Endothelial cell (in vitro differentiated cells): ENCODE measurements around the gene SMPDL3B. TPM values are rescaled to one million over a fixed set of nuclear protein-coding genes. Genes with fewer than 3 reads are reported as not detected.

Experiments
- DNase-seq: peaks from one replicate; pipeline ENCODE4 v3.0.0; 2021; ENCODE audit warnings: low spot score
- H3K27ac Mint-ChIP-seq: one replicate; pipeline ENCODE4 v1.8.0; 2021; ENCODE audit warnings: mixed read lengths, inconsistent platforms; ENCODE audit not compliant: unreplicated experiment
- H3K27me3 Mint-ChIP-seq: one replicate; pipeline ENCODE4 v1.8.0; 2021; ENCODE audit warnings: mild to moderate bottlenecking, moderate library complexity, mixed read lengths, inconsistent platforms; ENCODE audit not compliant: unreplicated experiment
- H3K36me3 Mint-ChIP-seq: one replicate; pipeline ENCODE4 v1.8.0; 2021; ENCODE audit warnings: mild to moderate bottlenecking, low read depth, mixed read lengths, inconsistent platforms; ENCODE audit not compliant: unreplicated experiment
- H3K4me1 Mint-ChIP-seq: one replicate; pipeline ENCODE4 v1.8.0; 2021; ENCODE audit warnings: mild to moderate bottlenecking, mixed read lengths, inconsistent platforms; ENCODE audit not compliant: unreplicated experiment
- H3K4me3 Mint-ChIP-seq: one replicate; pipeline ENCODE4 v1.8.0; 2021; ENCODE audit warnings: mild to moderate bottlenecking, mixed read lengths, inconsistent platforms; ENCODE audit not compliant: unreplicated experiment
- H3K9me3 Mint-ChIP-seq: one replicate; pipeline ENCODE4 v1.8.0; 2021; ENCODE audit warnings: mixed read lengths, inconsistent platforms; ENCODE audit not compliant: unreplicated experiment
- total RNA-seq: library from RNA; stranded (reverse); fragmentation: NEBNext Ultra II Directional; extraction: Animal tissue kit (Norgen Biotek cat#: 25700); gene quantifications from one replicate; pipeline ENCODE4 v1.2.1, GENCODE V29; 2021; ENCODE audit not compliant: unreplicated experiment
- TF ChIP-seq, protein P1 (sequence below): fragments of 200-600 bp; sonication (generic); IDR thresholded peaks from one replicate; pipeline ENCODE4 v1.5.0; 2021; ENCODE audit warnings: antibody characterized with exemption; ENCODE audit not compliant: unreplicated experiment

SMPDL3B gene
- total RNA-seq, 1 donor from 2014 or later, result 3.3 TPM

DNA sequence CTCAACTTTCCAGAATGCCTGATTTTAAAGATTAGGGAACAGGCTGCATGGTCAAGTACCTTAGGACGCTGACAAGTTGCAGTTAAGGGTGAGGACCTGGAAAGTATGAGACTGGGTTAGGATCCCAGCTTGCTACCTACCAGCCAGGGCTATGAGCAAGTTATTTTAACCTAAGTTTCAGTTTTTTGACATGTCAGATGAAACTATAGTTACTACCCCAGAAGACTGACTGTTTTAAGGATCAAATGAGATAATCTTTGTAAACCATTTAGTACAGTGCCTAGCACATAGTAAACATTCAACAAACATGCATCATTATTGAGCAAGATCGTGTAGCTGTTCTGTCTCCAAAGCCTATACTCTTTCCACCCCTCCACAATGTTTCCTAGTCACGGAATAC is 48.1 kb upstream of the SMPDL3B start:
- no peak overlapping the region for H3K27ac Mint-ChIP-seq
- DNase-seq, result no peak
- H3K4me1 Mint-ChIP-seq, result peaks cover 16% of the 10 kb centered on the region
- no peaks in the 10 kb centered on the region for H3K9me3 Mint-ChIP-seq
- H3K36me3 Mint-ChIP-seq, result peaks cover 25% of the 10 kb centered on the region
- peaks cover 1% of the 10 kb centered on the region for H3K27me3 Mint-ChIP-seq
- TF ChIP-seq, protein P1, sequence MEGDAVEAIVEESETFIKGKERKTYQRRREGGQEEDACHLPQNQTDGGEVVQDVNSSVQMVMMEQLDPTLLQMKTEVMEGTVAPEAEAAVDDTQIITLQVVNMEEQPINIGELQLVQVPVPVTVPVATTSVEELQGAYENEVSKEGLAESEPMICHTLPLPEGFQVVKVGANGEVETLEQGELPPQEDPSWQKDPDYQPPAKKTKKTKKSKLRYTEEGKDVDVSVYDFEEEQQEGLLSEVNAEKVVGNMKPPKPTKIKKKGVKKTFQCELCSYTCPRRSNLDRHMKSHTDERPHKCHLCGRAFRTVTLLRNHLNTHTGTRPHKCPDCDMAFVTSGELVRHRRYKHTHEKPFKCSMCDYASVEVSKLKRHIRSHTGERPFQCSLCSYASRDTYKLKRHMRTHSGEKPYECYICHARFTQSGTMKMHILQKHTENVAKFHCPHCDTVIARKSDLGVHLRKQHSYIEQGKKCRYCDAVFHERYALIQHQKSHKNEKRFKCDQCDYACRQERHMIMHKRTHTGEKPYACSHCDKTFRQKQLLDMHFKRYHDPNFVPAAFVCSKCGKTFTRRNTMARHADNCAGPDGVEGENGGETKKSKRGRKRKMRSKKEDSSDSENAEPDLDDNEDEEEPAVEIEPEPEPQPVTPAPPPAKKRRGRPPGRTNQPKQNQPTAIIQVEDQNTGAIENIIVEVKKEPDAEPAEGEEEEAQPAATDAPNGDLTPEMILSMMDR, result no peak
- H3K4me3 Mint-ChIP-seq, result peak overlapping the region; percentile 42

DNA sequence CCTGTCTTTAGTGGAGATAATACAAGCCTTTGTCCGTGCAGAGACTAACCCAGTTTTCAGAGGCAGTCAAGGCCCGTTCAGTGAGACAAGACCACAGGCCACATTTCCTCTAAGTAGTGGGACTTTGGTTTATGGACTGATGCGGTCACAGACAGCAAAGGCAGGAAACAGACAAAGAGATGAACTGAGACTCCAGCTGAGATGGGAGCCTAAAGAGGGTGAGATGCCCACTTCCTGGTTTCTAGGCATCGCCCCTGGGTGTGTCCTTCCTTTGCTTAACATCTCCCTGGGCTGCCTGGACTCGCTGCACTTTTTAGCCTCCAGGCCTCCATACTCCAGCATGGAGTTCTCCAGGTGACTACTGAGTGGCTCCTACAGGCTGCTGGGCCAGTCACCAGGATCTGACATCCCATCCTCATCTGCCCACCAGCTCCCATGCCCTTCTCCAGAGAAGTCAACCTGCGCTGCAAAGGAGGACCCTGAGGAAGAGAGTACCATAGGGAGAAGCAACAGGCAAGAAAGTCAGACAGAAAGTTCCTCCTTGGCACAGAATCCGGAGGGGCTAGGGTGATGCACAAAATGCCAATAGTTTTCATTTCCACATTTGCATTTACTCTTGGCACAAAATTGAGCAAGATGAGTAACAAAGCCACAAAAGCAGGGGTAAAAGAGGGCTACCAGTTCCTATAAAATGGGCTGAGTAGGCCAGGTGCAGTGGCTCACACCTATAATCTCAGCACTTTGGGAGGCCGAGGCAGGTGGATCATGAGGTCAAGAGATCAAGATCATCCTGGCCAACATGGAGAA is 47.4 kb upstream of the SMPDL3B start:
- no peaks in the 10 kb centered on the region for H3K9me3 Mint-ChIP-seq
- peaks cover 1% of the 10 kb centered on the region for H3K27me3 Mint-ChIP-seq
- TF ChIP-seq, protein P1, result no peak
- H3K27ac Mint-ChIP-seq, result no peak overlapping the region
- H3K4me3 Mint-ChIP-seq, result no peak overlapping the region
- no peak for DNase-seq
- H3K4me1 Mint-ChIP-seq, result peaks cover 16% of the 10 kb centered on the region
- H3K36me3 Mint-ChIP-seq, result peaks cover 29% of the 10 kb centered on the region

GRCh38 chr1:27889506-27889905 is 45.3 kb upstream of the SMPDL3B start:
- TF ChIP-seq, protein P1, result no peak
- Mint-ChIP-seq H3K27ac (no peak overlapping the region), H3K27me3 (no peaks in the 10 kb centered on the region), H3K4me3 (no peak overlapping the region), H3K4me1 (peaks cover 13% of the 10 kb centered on the region), H3K36me3 (peaks cover 27% of the 10 kb centered on the region), H3K9me3 (no peaks in the 10 kb centered on the region)
- DNase-seq, result no peak

DNA sequence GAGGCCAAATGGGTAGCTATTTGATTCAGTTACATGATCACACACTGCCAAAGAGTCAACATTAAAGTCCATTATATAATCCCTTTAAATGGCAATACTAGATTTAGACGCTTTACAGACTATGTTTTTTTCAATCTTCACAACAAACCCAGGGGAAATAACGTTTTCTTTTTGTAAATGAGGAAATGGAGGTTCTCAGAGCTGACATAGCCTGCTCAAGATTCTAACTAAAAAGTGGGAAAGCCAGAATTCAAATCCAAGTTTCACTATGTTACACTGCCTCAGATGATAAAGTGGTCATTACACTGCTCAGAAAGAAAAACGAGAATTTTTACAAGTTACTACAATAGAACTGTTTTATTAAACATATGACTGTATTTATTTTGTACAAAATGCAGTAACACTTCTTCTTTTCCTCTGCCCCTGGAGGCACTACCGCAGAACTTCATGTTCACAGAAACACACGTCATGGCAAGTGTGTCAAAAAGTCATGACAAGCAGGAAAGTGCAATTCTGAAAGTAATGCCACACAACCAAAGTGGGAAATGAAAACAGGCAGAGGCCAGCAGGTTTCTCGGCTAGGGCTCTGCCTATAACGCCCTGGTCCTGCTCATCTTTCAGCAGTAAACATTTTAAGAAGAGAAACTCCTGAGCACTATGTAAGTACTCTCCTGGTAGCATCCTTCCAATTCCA is 43.5 kb upstream of the SMPDL3B start:
- no peak for DNase-seq
- Mint-ChIP-seq H3K27ac (no peak overlapping the region), H3K27me3 (no peaks in the 10 kb centered on the region), H3K4me1 (no peaks in the 10 kb centered on the region), H3K9me3 (no peaks in the 10 kb centered on the region), H3K36me3 (peaks cover 32% of the 10 kb centered on the region), H3K4me3 (no peak overlapping the region)
- TF ChIP-seq, protein P1, result no peak

- Mint-ChIP-seq H3K27ac (no peak overlapping the region), H3K9me3 (no peaks in the 10 kb centered on the region), H3K4me1 (no peaks in the 10 kb centered on the region), H3K36me3 (peaks cover 38% of the 10 kb centered on the region), H3K4me3 (peak overlapping the region; percentile 5), H3K27me3 (no peaks in the 10 kb centered on the region)
- DNase-seq, result no peak
- TF ChIP-seq, protein P1, result no peak
These were observed 40.3 kb upstream of the SMPDL3B start for GRCh38 chr1:27894521-27894920.
